Natural killer cell (primary cell): ENCODE results near the gene CD164. TPM values are rescaled to one million over a fixed set of nuclear protein-coding genes. Genes with fewer than 3 reads are reported as not detected.

ENCODE experiments used
- ATAC-seq, 3 donors: fragments of 150-1000 bp in 2 of 3; fragments of 200-7000 bp in 1 of 3; cut with Tn5 transposase; 1 replicate in 1 of 3; 2 replicates in 2 of 3; pipeline ENCODE4 v1.10.0; 2021; ENCODE audit warnings: mild to moderate bottlenecking in 2 of 3, moderate library complexity in 2 of 3
- DNase-seq, 2 donors: peaks; one replicate each; pipeline versions ENCODE4 v3.0.0 to v3.0.0-alpha.2; 2013 to 2021; ENCODE audit warnings: mixed read lengths in 1 of 2
- H3K27ac ChIP-seq: one replicate; pipeline ENCODE4 v1.5.1; 2013; ENCODE audit warnings: mild to moderate bottlenecking, low read length
- H3K27me3 ChIP-seq: one replicate; pipeline ENCODE4 v1.6.1; 2013; ENCODE audit warnings: low read length; ENCODE audit not compliant: control insufficient read depth, insufficient read depth
- H3K36me3 ChIP-seq: one replicate; pipeline ENCODE4 v1.6.1; 2013; ENCODE audit warnings: low read length; ENCODE audit not compliant: control insufficient read depth, insufficient read depth
- H3K4me1 ChIP-seq: one replicate; pipeline ENCODE4 v1.6.1; 2013; ENCODE audit warnings: low read length; ENCODE audit not compliant: control insufficient read depth, insufficient read depth
- H3K4me3 ChIP-seq: one replicate; pipeline ENCODE4 v1.5.1; 2013; ENCODE audit warnings: low read length
- H3K9me3 ChIP-seq: one replicate; pipeline ENCODE4 v1.6.1; 2013; ENCODE audit warnings: low read length; ENCODE audit not compliant: control insufficient read depth, insufficient read depth
- H3K27ac Mint-ChIP-seq, 2 donors: one replicate each; pipeline ENCODE4 v1.8.0; 2022; ENCODE audit warnings: mild to moderate bottlenecking in 2 of 2, mixed read lengths in 2 of 2, moderate library complexity in 1 of 2
- H3K27me3 Mint-ChIP-seq, 2 donors: one replicate each; pipeline ENCODE4 v1.8.0; 2022; ENCODE audit warnings: low read depth in 2 of 2, mixed read lengths in 2 of 2
- H3K36me3 Mint-ChIP-seq: one replicate; pipeline ENCODE4 v1.8.0; 2022; ENCODE audit warnings: mixed read lengths
- H3K4me1 Mint-ChIP-seq, 2 donors: one replicate each; pipeline ENCODE4 v1.8.0; 2022; ENCODE audit warnings: mixed read lengths in 2 of 2
- H3K4me3 Mint-ChIP-seq: one replicate; pipeline ENCODE4 v1.8.0; 2022; ENCODE audit warnings: mild to moderate bottlenecking, moderate library complexity, mixed read lengths
- H3K9me3 Mint-ChIP-seq, 2 donors: one replicate each; pipeline ENCODE4 v1.8.0; 2022; ENCODE audit warnings: mixed read lengths in 2 of 2
- CTCF ChIP-seq: fragments of 200-600 bp; IDR thresholded peaks from one replicate; pipeline ENCODE4 v1.8.0; 2022; ENCODE audit warnings: antibody characterized with exemption
- WGBS: methylation state at CpG from one replicate; pipeline ENCODE4 v1.1.7; 2013; ENCODE audit warnings: missing lambda C conversion rate; ENCODE audit not compliant: insufficient coverage; 5-methylcytosine and 5-hydroxymethylcytosine counted together
- intact Hi-C: fragments of 100-400 bp; cut with micrococcal nuclease; formaldehyde crosslinking; loops from one replicate; pipeline ENCODE4 v1.14.2; 2022
- total RNA-seq, 4 donors: library from RNA; stranded (reverse); fragments of 120-200 nt in 1 of 4; gene quantifications; one replicate each; pipeline versions ENCODE4 v1.2.3 to v1.2.4, GENCODE V29; 2013 to 2022

CD164 gene
- total RNA-seq, 3 donors from 2014 or later (not counting 1 experiment from before 2014, with no cell fraction given), result 352 to 457 (median 427) TPM

DNA sequence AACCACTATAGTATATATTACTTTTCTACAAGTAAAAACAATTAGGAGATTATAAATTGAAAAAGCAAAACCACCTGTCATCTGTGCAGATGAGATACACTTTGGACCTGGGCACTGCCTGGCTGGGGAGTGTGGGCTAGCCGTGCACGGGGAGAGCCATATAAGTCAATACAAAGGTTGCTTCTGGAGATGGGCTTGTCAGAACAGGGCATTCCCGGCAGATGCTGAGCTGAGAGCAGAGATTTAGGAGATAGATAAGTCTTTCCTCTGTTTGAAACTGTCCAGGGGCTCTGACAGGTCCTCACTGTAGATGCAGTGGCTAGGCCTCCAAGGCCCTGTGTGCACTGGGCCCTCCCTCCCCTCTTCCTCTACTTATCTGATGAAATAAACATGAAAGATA lies 34.5 kb downstream of the CD164 start:
- intact Hi-C loops, result no loop called here
- 73% methylated on average over 3 of the region's 3 CpGs for WGBS
- no peaks in the 10 kb centered on the region for H3K9me3 Mint-ChIP-seq
- no peak overlapping the region for H3K27ac Mint-ChIP-seq
- H3K36me3 ChIP-seq, result no peaks in the 10 kb centered on the region
- no peaks in the 10 kb centered on the region for H3K9me3 ChIP-seq
- no peak for TF ChIP-seq CTCF
- peaks cover 20 to 32% of the 10 kb centered on the region in 2 donors for H3K4me1 Mint-ChIP-seq
- H3K4me3 Mint-ChIP-seq, result no peak overlapping the region
- no peaks in the 10 kb centered on the region for H3K36me3 Mint-ChIP-seq
- H3K27me3 Mint-ChIP-seq, result no peaks in the 10 kb centered on the region
- H3K27ac ChIP-seq, result no peak overlapping the region
- H3K4me1 ChIP-seq, result no peaks in the 10 kb centered on the region
- no peak overlapping the region for H3K4me3 ChIP-seq
- DNase-seq (no peak), ATAC-seq (no peak)
- no peaks in the 10 kb centered on the region for H3K27me3 ChIP-seq

DNA sequence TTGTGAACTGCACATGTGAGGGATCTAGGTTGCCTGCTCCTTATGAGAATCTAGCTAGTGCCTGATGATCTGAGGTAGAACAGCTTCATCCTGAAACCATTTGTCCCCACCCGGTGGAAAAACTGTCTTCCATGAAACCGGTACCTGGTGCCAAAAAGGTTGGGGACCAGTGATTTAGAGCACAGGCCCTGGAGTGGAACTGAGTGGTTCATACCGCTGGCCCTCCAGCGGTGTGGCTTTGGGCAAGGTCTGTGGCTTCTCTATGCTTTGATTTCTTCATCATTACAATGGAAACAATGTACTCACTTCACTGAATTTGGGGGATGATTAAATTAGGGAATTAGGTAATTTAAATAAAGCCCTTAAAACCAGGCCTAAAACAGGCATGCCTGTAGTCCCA lies 36.3 kb downstream of the CD164 start:
- Histone ChIP-seq H3K27me3 (no peaks in the 10 kb centered on the region), H3K4me3 (no peak overlapping the region), H3K36me3 (no peaks in the 10 kb centered on the region), H3K9me3 (no peaks in the 10 kb centered on the region), H3K4me1 (no peaks in the 10 kb centered on the region), H3K27ac (no peak overlapping the region)
- TF ChIP-seq CTCF, result no peak
- H3K27ac Mint-ChIP-seq, result no peak overlapping the region
- intact Hi-C loops, result no loop called here
- H3K4me1 Mint-ChIP-seq, result peaks cover 12 to 15% of the 10 kb centered on the region in 2 donors
- H3K9me3 Mint-ChIP-seq, result no peaks in the 10 kb centered on the region
- no peak overlapping the region for H3K4me3 Mint-ChIP-seq
- 95% methylated on average over 4 of the region's 4 CpGs for WGBS
- DNase-seq (no peak), ATAC-seq (no peak)
- no peaks in the 10 kb centered on the region for H3K36me3 Mint-ChIP-seq
- no peaks in the 10 kb centered on the region for H3K27me3 Mint-ChIP-seq

DNA sequence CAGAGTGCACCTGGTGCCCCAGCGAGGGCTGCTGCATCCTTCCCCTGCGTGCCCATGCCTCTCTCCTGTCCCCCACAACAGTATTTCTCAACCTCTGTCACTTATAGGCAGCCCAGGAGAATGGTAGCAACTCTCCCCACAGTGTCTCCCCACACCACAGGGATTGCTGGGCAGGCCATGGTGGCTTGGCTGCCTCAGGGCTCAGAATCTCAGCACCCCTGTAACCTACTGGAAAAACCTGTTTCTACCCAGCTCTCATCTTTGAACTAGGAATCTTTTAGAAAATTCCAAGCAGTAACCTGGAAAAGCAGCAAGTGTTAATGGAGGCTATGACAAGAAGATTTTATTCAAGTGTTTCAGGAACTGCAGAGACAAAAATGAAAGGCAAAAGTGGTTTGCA lies 38.0 kb downstream of the CD164 start:
- no peak overlapping the region for H3K27ac ChIP-seq
- H3K36me3 ChIP-seq, result no peaks in the 10 kb centered on the region
- H3K4me1 ChIP-seq, result peaks cover 4% of the 10 kb centered on the region
- no peak overlapping the region for H3K4me3 ChIP-seq
- WGBS, result 78% methylated on average over 2 of the region's 2 CpGs
- Mint-ChIP-seq H3K36me3 (no peaks in the 10 kb centered on the region), H3K27me3 (no peaks in the 10 kb centered on the region), H3K9me3 (no peaks in the 10 kb centered on the region), H3K4me3 (no peak overlapping the region), H3K4me1 (peaks cover 15 to 21% of the 10 kb centered on the region in 2 donors), H3K27ac (no peak overlapping the region)
- TF ChIP-seq CTCF, result no peak
- H3K9me3 ChIP-seq, result no peaks in the 10 kb centered on the region
- no peak for DNase-seq
- ATAC-seq, result no peak
- intact Hi-C loops, result no loop called here
- H3K27me3 ChIP-seq, result no peaks in the 10 kb centered on the region

DNA sequence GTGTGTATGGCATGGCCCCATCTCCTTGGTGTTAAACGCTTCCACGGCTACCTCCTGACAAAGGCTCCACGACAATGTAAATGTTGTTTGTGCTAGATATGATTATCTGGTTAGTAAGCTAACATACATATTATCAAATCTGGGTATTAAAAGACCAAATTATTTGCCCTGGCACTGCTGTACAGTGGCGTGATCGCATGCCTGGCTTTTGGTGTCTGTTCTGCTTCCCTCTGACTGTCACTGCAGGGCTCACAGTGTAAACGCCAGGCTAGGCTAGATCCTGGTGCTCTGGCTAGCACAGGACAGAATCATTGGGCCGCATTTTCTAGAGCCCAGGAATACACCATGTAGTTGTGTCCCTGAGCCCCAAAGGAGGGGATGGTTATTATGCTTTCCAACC lies 38.7 kb downstream of the CD164 start:
- Histone ChIP-seq H3K36me3 (no peaks in the 10 kb centered on the region), H3K27me3 (no peaks in the 10 kb centered on the region), H3K9me3 (no peaks in the 10 kb centered on the region), H3K4me3 (no peak overlapping the region), H3K4me1 (peaks cover 4% of the 10 kb centered on the region), H3K27ac (no peak overlapping the region)
- 94% methylated on average over 7 of the region's 7 CpGs for WGBS
- Mint-ChIP-seq H3K27me3 (no peaks in the 10 kb centered on the region), H3K4me3 (no peak overlapping the region), H3K36me3 (no peaks in the 10 kb centered on the region), H3K4me1 (peaks cover 13 to 20% of the 10 kb centered on the region in 2 donors), H3K9me3 (no peaks in the 10 kb centered on the region), H3K27ac (no peak overlapping the region)
- no peak for TF ChIP-seq CTCF
- no peak for ATAC-seq
- intact Hi-C loops, result no loop called here
- DNase-seq, result no peak
